SK-N-SH (cell line): ENCODE data around the gene SFXN5. TPM values are rescaled to one million over a fixed set of nuclear protein-coding genes. Genes with fewer than 3 reads are reported as not detected.

ENCODE experiments used
- CTCF ChIA-PET: fragments of 300-600, 350-600 bp; formaldehyde crosslinking; extraction: SDS; loops from one replicate; lab custom pipeline; 2021; lab: Yijun Ruan, JAX
- POLR2A ChIA-PET: fragments of 350-600 bp; sonication (Branson Sonifier 250); formaldehyde crosslinking; extraction: SDS; loops from one replicate; lab custom pipeline; 2020; ENCODE audit warnings: antibody characterized with exemption, inconsistent platforms; lab: Yijun Ruan, JAX
- DNase-seq: peaks from one replicate; pipeline ENCODE4 v3.0.0; 2012
- H2AFZ ChIP-seq: fragments of 200-600 bp; sonication (generic); 2 replicates; pipeline ENCODE4 v1.8.1; 2016; ENCODE audit warnings: antibody characterized with exemption, mild to moderate bottlenecking, low read depth
- H3F3A ChIP-seq: fragments of 200-600 bp; sonication (generic); replicated peaks from 2 replicates; pipeline ENCODE3; 2016; ENCODE audit warnings: antibody characterized with exemption, mild to moderate bottlenecking; ENCODE audit not compliant: insufficient read depth
- H3K27ac ChIP-seq, 2 experiments: fragments of 200-500 bp in 1 of 2; fragments of 200-600 bp in 1 of 2; sonication (Bioruptor generic) in 1 of 2; sonication (generic), shearing (Covaris generic) in 1 of 2; 2 replicates each; pipeline versions ENCODE4 v1.5.1 to v1.6.1; 2014 to 2016; ENCODE audit warnings: low read depth in 2 of 2, inconsistent platforms in 1 of 2, low read length in 1 of 2, mild to moderate bottlenecking in 1 of 2, mixed read lengths in 1 of 2
- H3K27me3 ChIP-seq: fragments of 200-600 bp; sonication (generic), shearing (Covaris generic); 2 replicates; pipeline ENCODE4 v1.6.1; 2016; ENCODE audit warnings: mixed run types; ENCODE audit not compliant: insufficient read depth
- H3K36me3 ChIP-seq, 2 experiments: fragments of 200-500 bp in 1 of 2; fragments of 200-600 bp in 1 of 2; sonication (Bioruptor generic) in 1 of 2; sonication (generic) in 1 of 2; replicated peaks in 1 of 2; 2 replicates each; pipeline versions ENCODE3 to v1.5.1; 2014 to 2016; ENCODE audit warnings: low read length in 1 of 2, mild to moderate bottlenecking in 1 of 2; ENCODE audit not compliant: insufficient read depth in 2 of 2, control insufficient read depth in 1 of 2
- H3K4me1 ChIP-seq, 2 experiments: fragments of 200-500 bp in 1 of 2; fragments of 200-600 bp in 1 of 2; sonication (Bioruptor generic) in 1 of 2; sonication (generic), shearing (Covaris generic) in 1 of 2; 2 replicates each; pipeline versions ENCODE4 v1.5.1 to v1.6.1; 2014 to 2016; ENCODE audit warnings: low read depth in 1 of 2, low read length in 1 of 2, mixed run types in 1 of 2; ENCODE audit not compliant: insufficient read depth in 2 of 2, control insufficient read depth in 1 of 2
- H3K4me2 ChIP-seq: fragments of 200-600 bp; sonication (generic), shearing (Covaris generic); 2 replicates; pipeline ENCODE4 v1.6.1; 2017; ENCODE audit warnings: mixed run types
- H3K4me3 ChIP-seq, 2 experiments: fragments of 200-500 bp in 1 of 2; fragments of 200-600 bp in 1 of 2; sonication (Bioruptor generic) in 1 of 2; sonication (generic), shearing (Covaris generic) in 1 of 2; 2 replicates each; pipeline versions ENCODE4 v1.5.1 to v1.8.1; 2014 to 2016; ENCODE audit warnings: low read depth in 2 of 2, inconsistent platforms in 1 of 2, low read length in 1 of 2, mild to moderate bottlenecking in 1 of 2, mixed read lengths in 1 of 2, moderate library complexity in 1 of 2
- H3K79me2 ChIP-seq: fragments of 200-600 bp; sonication (generic); 2 replicates; pipeline ENCODE4 v1.8.1; 2017; ENCODE audit warnings: mild to moderate bottlenecking; ENCODE audit not compliant: insufficient read depth
- H3K9ac ChIP-seq: fragments of 200-600 bp; sonication (generic); 2 replicates; pipeline ENCODE4 v1.6.1; 2017; ENCODE audit warnings: mixed run types
- H3K9me2 ChIP-seq: fragments of 200-600 bp; sonication (generic); 2 replicates; pipeline ENCODE4 v1.6.1; 2017; ENCODE audit warnings: mixed run types
- H3K9me3 ChIP-seq: fragments of 200-600 bp; sonication (generic); 2 replicates; pipeline ENCODE4 v1.6.1; 2017; ENCODE audit warnings: mixed run types, mild to moderate bottlenecking, moderate library complexity
- H4K20me1 ChIP-seq: fragments of 200-600 bp; sonication (generic); 2 replicates; pipeline ENCODE4 v1.6.1; 2017; ENCODE audit warnings: mild to moderate bottlenecking, mixed run types; ENCODE audit not compliant: insufficient read depth
- EZH2phosphoT487 ChIP-seq: fragments of 200-600 bp; sonication (generic); IDR thresholded peaks from 2 replicates; pipeline ENCODE4 v1.6.1; 2017; ENCODE audit warnings: low read depth, mixed run types, mild to moderate bottlenecking, antibody characterized with exemption, moderate library complexity, borderline replicate concordance
- FOXM1 ChIP-seq: IDR thresholded peaks from 2 replicates; pipeline ENCODE4 v1.4.0; 2012; ENCODE audit warnings: low read depth, mild to moderate bottlenecking
- GABPA ChIP-seq: IDR thresholded peaks from 2 replicates; pipeline ENCODE4 v1.4.0; 2012; ENCODE audit warnings: low read depth, mild to moderate bottlenecking
- GATA2 ChIP-seq: sonication (generic); formaldehyde crosslinking; IDR thresholded peaks from 2 replicates; pipeline ENCODE4 v1.5.0; 2020; ENCODE audit warnings: mild to moderate bottlenecking, missing genetic modification reagents
- JUND ChIP-seq: IDR thresholded peaks from 2 replicates; pipeline ENCODE4 v1.4.0; 2012
- MEF2A ChIP-seq: IDR thresholded peaks from 2 replicates; pipeline ENCODE4 v1.4.0; 2012; ENCODE audit warnings: low read depth, borderline replicate concordance
- NRF1 ChIP-seq: IDR thresholded peaks from 2 replicates; pipeline ENCODE4 v1.6.1; 2012; ENCODE audit warnings: low read depth, mild to moderate bottlenecking, low read length
- POLR2AphosphoS5 ChIP-seq: IDR thresholded peaks from 2 replicates; pipeline ENCODE4 v1.6.1; 2012; ENCODE audit warnings: low read depth, low read length
- RAD21 ChIP-seq: IDR thresholded peaks from 2 replicates; pipeline ENCODE4 v1.6.1; 2012; ENCODE audit warnings: mild to moderate bottlenecking, low read length
- RCOR1 ChIP-seq: fragments of 150-350 bp; IDR thresholded peaks from 2 replicates; pipeline ENCODE4 v1.6.1; 2017; ENCODE audit warnings: antibody characterized with exemption, low read length
- RXRA ChIP-seq: IDR thresholded peaks from 2 replicates; pipeline ENCODE4 v1.4.0; 2012; ENCODE audit warnings: low read depth, mild to moderate bottlenecking, borderline replicate concordance
- TAF1 ChIP-seq: IDR thresholded peaks from 2 replicates; pipeline ENCODE4 v1.6.1; 2012; ENCODE audit warnings: low read depth, mild to moderate bottlenecking, low read length, moderate library complexity, borderline replicate concordance
- YY1 ChIP-seq: IDR thresholded peaks from 2 replicates; pipeline ENCODE4 v1.4.0; 2012; ENCODE audit warnings: low read depth, mild to moderate bottlenecking
- WGBS: methylation state at CpG from one replicate; pipeline ENCODE4 v1.1.6; 2017; ENCODE audit warnings: low lambda C conversion rate; 5-methylcytosine and 5-hydroxymethylcytosine counted together
- polyA plus RNA-seq, 3 experiments: library from polyadenylated mRNA; depleted of rRNA; stranded (reverse); fragments of >200 nt; gene quantifications; 2 replicates each; pipeline ENCODE4 v1.2.3, GENCODE V29; 2012
- TF ChIP-seq, protein P1 (sequence below): IDR thresholded peaks from 2 replicates; pipeline ENCODE4 v1.4.0; 2012; ENCODE audit warnings: low read depth, borderline replicate concordance
- TF ChIP-seq, protein P2 (sequence below): IDR thresholded peaks from 2 replicates; pipeline ENCODE4 v1.6.1; 2012; ENCODE audit warnings: mild to moderate bottlenecking, low read depth, low read length, moderate library complexity

Gene SFXN5
- polyA plus RNA-seq, 1 of the 3 experiments (the other 2 are of a cell fraction): 9.9 TPM

DNA sequence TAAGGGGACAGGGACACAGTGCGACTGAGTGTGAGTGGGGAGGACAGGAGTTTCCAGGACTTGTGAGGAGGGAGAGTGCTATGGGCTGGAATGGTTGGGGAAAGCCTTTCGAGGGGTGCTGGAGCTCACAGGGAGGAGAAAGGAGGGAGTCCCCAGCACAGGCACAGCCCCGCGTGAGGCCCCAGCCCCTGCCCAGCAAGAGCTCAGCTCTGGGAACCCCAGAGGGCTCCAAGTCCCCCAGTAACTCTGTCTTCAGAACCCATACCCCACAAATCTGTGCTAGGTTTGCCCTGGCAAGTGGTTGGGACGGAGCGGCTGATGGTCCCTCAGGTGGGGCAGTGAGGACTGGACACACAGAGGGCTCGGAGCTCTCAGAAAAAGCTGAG lies 75.4 kb downstream of the SFXN5 start:
- Histone ChIP-seq H3K9me3 (no peaks in the 10 kb centered on the region), H3K9ac (no peak overlapping the region), H3F3A (no peaks in the 10 kb centered on the region), H3K4me3 (no peak overlapping the region), H3K27me3 (no peaks in the 10 kb centered on the region), H4K20me1 (no peaks in the 10 kb centered on the region), H3K9me2 (no peaks in the 10 kb centered on the region), H2AFZ (no peak overlapping the region), H3K4me1 (no peaks in the 10 kb centered on the region; a peak in 1 of 4 replicates), H3K4me2 (no peak overlapping the region), H3K36me3 (no peaks in the 10 kb centered on the region), H3K79me2 (no peaks in the 10 kb centered on the region), H3K27ac (no peak overlapping the region)
- ChIA-PET POLR2A (no interaction called here), CTCF (interaction anchor here (0.9 to 2.5 kb wide), 7 partner anchors 133 to 181 kb away, joined by 3 to 12 read pairs (median 3); no protein-coding TSS in a partner anchor)
- no peak for DNase-seq
- TF ChIP-seq TAF1: no peak
- TF ChIP-seq RAD21: no peak
- TF ChIP-seq POLR2AphosphoS5: no peak
- no peak for TF ChIP-seq NRF1
- no peak for TF ChIP-seq MEF2A
- TF ChIP-seq EZH2phosphoT487: no peak
- TF ChIP-seq, protein P1, sequence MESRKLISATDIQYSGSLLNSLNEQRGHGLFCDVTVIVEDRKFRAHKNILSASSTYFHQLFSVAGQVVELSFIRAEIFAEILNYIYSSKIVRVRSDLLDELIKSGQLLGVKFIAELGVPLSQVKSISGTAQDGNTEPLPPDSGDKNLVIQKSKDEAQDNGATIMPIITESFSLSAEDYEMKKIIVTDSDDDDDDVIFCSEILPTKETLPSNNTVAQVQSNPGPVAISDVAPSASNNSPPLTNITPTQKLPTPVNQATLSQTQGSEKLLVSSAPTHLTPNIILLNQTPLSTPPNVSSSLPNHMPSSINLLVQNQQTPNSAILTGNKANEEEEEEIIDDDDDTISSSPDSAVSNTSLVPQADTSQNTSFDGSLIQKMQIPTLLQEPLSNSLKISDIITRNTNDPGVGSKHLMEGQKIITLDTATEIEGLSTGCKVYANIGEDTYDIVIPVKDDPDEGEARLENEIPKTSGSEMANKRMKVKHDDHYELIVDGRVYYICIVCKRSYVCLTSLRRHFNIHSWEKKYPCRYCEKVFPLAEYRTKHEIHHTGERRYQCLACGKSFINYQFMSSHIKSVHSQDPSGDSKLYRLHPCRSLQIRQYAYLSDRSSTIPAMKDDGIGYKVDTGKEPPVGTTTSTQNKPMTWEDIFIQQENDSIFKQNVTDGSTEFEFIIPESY: no peak
- no peak for TF ChIP-seq RXRA
- no peak for TF ChIP-seq YY1
- no peak for TF ChIP-seq JUND
- no peak for TF ChIP-seq FOXM1
- no peak for TF ChIP-seq GABPA
- TF ChIP-seq GATA2 (CRISPR knock-in tag): no peak
- TF ChIP-seq, protein P2, sequence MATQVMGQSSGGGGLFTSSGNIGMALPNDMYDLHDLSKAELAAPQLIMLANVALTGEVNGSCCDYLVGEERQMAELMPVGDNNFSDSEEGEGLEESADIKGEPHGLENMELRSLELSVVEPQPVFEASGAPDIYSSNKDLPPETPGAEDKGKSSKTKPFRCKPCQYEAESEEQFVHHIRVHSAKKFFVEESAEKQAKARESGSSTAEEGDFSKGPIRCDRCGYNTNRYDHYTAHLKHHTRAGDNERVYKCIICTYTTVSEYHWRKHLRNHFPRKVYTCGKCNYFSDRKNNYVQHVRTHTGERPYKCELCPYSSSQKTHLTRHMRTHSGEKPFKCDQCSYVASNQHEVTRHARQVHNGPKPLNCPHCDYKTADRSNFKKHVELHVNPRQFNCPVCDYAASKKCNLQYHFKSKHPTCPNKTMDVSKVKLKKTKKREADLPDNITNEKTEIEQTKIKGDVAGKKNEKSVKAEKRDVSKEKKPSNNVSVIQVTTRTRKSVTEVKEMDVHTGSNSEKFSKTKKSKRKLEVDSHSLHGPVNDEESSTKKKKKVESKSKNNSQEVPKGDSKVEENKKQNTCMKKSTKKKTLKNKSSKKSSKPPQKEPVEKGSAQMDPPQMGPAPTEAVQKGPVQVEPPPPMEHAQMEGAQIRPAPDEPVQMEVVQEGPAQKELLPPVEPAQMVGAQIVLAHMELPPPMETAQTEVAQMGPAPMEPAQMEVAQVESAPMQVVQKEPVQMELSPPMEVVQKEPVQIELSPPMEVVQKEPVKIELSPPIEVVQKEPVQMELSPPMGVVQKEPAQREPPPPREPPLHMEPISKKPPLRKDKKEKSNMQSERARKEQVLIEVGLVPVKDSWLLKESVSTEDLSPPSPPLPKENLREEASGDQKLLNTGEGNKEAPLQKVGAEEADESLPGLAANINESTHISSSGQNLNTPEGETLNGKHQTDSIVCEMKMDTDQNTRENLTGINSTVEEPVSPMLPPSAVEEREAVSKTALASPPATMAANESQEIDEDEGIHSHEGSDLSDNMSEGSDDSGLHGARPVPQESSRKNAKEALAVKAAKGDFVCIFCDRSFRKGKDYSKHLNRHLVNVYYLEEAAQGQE: no peak
- no peak for TF ChIP-seq RCOR1
- 93% methylated on average over 5 of the region's 7 CpGs for WGBS
